ENCODE measurements around the gene MCUB.
"Not testable (repeated sequence)": the region's sequence is repeated elsewhere in the genome, so short reads cannot be mapped to it uniquely, and the experiment has no call there.

Gene MCUB, protein sequence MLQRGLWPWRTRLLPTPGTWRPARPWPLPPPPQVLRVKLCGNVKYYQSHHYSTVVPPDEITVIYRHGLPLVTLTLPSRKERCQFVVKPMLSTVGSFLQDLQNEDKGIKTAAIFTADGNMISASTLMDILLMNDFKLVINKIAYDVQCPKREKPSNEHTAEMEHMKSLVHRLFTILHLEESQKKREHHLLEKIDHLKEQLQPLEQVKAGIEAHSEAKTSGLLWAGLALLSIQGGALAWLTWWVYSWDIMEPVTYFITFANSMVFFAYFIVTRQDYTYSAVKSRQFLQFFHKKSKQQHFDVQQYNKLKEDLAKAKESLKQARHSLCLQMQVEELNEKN

GRCh38 chr4:109559983-109560686, at the start of gene MCUB:
MCUB (plus strand) TSS chr4:109560246; CDS start chr4:109560338, 92 bp downstream.
- DNase-seq (ENCODE audit: low read depth in 2 of 2): peak; percentile 84 to 87

DNA sequence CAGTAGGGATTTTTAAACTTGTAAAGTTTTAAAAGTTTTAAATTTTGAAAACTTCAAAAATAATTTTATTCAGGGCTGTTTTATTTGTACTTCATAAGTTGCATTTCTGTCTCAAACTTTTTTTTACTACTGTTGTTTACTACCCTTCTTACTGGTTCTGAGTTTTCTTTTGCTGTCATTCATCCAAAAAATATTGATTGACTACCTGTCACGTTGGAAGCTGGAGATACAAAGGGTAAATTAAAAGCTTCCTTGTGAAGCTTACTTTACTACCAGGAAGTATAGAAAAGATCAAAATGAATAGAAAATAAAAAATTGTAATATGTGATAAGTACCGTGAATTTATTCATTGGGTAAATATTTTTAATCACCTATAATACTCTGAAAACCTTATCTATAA, 49.4 kb upstream of the MCUB start:
- DNase-seq (ENCODE audit: low read depth in 2 of 2): no peak

DNA sequence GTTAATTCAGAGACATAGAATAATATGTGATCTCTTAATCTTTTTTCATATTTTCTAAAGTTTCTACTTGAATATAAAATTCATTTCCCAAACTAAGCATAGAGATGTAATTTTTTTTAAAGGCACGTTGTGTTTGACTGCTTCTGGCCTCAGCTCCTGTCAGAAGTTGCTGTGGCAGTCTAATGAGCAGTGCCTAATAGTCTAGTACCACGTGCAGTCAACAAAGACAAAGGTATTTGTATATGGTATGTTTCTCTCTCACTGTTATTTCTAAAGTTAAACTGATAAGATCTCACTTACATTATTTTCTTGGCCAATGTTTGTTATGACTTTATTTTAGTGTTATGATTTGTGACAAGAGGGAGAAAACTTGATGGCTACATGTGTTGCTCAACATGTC, 48.6 kb upstream of the MCUB start:
- no peak for DNase-seq (ENCODE audit: low read depth in 2 of 2)

- DNase-seq (ENCODE audit: low read depth in 2 of 2): not testable (repeated sequence)
Measured at GRCh38 chr4:109513368-109513767, 46.7 kb upstream of the MCUB start.

DNA sequence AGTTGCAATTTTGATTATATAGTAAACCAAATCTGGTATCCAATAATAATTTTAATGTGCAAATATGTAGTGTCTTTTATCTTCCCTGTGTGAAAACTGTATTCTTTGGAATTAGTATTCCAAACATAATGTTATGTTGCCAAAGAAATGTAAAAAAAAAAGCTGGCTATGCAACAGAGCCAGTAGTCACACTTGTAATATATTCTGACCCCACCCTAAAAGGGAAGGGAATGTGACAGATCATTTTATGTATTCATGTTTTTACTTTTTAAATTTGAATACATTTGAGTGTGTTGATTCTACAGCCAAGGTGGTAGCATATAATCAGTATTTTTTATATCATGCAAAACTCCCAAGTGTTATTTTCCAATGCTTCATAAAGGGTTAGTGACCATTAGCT, 27.9 kb upstream of the MCUB start:
- no peak for DNase-seq (ENCODE audit: low read depth in 2 of 2)

DNA sequence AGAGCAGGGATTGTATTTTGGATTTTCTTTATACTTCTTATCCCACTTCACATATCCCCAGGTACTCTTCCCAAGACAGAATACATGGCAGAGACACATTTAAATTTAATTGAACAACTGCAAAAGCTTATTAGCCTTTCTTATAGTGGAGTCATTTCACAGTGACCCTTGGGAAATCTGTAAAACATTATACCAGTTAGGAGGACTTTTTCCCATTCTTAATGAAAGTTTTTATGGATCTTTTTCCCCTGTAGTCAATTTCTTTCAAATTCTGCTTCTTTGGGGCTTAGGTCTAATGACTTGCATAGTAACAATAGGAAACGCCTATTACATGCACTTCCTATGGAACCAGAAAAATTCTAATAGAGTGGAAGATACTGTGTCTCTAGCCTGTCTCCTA, 14.6 kb upstream of the MCUB start:
- no peak for DNase-seq (ENCODE audit: low read depth in 2 of 2)

DNA sequence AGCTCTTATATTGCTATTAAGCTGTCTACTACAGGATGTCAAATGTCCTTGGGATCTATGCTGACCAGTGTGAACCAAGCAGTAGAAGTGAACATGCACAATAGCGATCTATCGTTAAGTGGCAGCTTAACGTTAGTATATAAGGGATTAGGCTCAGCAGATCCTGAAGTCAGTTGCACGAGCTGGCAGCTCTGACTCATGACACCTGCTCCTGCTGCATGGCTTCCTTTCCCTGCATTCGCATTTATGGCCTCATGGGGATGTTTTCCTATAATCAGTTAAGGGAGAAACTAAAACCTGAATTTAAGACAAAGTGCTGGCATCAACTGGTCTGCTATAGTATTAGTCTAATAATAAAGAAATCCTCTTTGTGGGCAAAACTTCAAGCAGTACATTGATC, 12.7 kb upstream of the MCUB start:
- no peak for DNase-seq (ENCODE audit: low read depth in 2 of 2)

- DNase-seq (ENCODE audit: low read depth in 2 of 2): no peak
Measured at GRCh38 chr4:109548655-109549054, 11.4 kb upstream of the MCUB start.

GRCh38 chr4:109552237-109552636, 7.8 kb upstream of the MCUB start:
- no peak for DNase-seq (ENCODE audit: low read depth in 2 of 2)

GRCh38 chr4:109553130-109553529, 6.9 kb upstream of the MCUB start:
- DNase-seq (ENCODE audit: low read depth in 2 of 2): no peak

GRCh38 chr4:109554971-109555370, 5.1 kb upstream of the MCUB start:
- DNase-seq (ENCODE audit: low read depth in 2 of 2): no peak

DNA sequence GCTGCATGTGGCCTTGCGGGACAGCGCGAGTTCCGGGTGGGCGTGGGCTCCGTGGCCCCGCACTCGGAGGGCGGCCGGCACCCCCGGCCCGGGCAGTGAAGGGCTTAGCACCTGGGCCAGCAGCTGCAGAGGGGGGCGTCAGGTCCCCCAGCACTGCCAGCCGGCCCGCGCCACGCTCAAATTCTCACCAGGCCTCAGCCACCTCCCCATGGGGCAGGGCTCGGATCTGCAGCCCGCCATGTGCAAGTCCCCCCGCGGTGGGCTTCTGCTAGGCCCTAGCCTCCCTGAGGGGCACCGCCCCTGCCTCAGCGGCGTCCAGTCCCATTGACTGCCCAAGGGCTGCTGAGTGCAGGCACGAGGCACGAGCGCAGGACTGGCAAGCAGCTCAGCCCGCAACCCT, 2.6 kb upstream of the MCUB start:
- DNase-seq (ENCODE audit: low read depth in 2 of 2): no peak

GRCh38 chr4:109558095-109558494, 2.0 kb upstream of the MCUB start:
- not testable (repeated sequence) for DNase-seq (ENCODE audit: low read depth in 2 of 2)

- DNase-seq (ENCODE audit: low read depth in 2 of 2): peak; percentile 13 to 24
Measured at GRCh38 chr4:109559625-109559982, 442 bp upstream of the MCUB start.

DNA sequence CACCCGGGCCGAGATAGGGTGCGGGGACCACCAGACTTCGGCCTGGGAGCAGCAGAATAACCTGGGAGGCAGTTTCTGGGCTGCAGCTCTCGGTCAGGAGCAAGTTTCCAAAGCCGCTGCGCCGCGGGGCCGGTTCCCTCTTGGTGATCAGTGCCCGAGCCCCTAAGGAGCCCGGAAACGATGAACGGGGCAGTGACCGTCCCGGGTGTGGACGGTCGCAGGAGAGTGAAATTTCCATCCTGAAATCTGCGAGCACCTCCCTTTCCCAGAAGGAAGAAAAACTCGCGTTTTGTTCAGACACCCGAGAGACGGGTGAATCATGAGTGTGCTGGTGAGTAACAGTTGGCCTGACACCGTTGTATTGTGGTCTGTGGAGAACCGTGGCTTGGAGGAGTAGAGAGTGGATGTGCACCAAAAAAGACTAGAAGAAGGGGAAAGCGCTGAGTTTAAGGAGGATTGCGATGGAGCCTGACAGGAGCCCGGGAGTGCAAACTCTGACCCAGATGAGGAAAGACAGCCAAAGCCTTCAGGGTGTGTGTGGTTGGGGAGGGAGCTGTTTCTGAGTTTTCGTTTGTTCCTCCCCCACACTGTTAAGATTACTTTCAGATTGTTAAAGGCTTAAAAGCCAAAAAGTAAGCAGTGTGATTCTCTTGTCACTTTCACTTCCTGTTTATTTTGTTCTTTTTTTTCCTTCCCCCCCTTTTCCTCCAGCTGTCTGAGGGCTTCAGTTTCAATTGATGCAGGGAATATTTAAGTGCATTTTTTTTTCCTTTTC, 828 bp downstream of the MCUB start:
- DNase-seq (ENCODE audit: low read depth in 2 of 2): peak; percentile 30 to 40

DNA sequence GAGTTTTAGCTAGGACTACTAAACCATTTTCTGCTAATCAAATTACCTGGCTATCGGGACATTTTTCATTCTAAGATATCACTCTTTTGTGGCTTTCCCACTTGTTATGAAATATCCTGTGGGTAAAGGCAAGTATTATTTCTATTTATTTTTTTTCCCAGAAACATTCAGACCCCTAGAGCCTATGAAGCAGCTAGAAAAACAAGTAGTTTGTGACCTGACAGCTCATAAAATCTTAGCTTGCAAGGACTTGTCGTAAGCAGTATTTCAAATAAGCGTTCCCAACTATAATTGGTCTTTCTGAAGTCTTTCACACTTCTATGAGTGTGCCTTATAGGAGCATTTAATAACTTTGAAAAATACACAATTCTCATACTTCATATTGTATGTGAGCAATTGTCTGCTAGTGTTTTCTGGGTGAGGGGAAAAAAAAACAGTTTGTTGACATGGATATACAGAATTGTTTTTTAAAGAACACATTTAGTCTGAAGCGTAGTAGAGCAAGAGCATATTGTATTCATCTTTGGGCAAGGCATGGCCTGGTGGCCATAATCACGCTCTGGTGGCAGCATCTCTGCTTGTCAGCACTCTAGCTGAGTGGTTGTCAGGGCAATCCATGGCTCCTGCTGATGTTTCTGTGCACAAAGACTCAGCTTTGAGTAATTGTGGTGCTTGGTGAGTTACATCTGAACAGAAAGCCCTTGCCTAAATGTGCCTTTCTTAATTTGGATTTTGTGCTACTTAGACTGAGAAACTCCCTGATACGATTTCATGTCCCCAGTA, 2.6 kb downstream of the MCUB start:
- DNase-seq (ENCODE audit: low read depth in 2 of 2): no peak

- DNase-seq (ENCODE audit: low read depth in 2 of 2): no peak
Measured at GRCh38 chr4:109571494-109571893, 11.4 kb downstream of the MCUB start.

DNA sequence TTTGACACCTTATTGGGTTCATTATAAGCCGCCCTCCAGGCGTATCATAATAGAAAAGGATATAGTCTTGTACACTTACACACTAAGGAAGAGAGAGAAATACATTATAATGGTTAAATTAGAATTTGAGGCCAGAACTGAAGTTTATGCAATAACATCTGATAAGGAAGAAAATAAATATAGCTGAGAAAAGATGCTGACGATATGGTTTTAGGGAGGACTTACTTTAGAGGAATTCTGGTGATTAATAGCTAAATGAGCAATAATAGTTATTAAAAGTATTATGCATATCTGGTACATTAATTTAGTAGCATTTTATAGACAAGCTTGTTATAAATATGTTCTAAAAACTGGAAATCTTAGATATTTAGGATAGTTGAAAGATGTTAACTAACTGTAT, 12.1 kb downstream of the MCUB start:
- DNase-seq (ENCODE audit: low read depth in 2 of 2): no peak

DNA sequence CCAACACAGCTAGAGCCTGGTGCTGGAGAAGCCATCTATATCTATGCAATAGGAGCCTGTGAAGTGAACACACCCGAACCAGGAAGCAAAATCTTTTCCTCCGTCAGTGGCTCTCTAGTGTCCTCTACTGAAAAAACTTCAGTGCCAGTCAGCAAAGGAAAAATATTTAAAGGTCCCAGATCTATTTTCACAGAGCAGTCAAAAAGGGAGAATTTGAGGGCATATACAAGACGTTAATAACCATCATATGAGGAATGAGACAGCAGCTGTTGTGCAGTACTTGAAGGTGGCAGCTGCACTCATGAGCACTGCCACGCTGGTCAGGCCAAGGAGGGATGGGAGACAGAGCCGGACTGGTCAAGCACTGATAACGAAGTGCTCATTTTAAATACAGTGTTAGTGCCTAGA, 14.4 kb downstream of the MCUB start:
- no peak for DNase-seq (ENCODE audit: low read depth in 2 of 2)

DNA sequence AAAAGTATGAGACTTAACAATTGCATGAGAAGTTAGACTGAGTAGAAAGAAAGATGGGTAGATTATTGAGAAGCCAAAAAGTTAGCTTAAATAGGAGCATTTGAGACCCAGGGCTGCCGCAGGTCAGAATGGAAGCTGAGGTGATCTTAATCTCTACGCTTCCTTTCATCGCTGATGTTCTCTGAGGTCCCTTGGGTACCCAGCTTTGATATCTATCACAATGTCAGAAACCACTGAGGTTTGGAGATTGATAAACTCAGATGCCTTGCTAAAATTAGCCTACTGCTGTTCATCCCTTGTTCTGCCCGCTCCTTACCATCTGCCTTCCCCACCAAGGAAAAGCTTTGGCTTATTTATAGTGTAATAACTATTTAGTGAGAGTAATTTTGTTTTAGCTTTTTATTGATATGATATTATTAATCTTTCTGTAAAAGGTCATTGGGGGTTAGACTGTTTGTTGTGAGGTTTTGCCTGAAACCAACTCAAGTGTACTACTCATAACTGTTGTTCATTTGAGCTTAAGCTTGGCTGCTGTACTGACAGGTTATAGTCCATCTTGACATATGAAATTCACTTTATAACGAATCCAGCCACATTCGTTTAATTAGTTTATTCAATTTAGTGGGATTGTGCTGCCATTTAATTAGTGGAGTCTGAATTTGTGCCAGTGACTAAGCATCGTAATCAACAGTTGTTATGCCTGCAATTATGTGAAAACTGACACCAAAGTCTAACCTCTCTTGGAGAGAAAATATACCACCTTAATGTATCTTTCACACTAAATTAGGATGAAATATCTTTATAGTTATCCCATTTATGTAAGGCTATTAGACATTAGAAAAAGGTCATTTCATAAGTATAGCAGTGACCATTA, 15.1 kb downstream of the MCUB start:
- DNase-seq (ENCODE audit: low read depth in 2 of 2): no peak

DNA sequence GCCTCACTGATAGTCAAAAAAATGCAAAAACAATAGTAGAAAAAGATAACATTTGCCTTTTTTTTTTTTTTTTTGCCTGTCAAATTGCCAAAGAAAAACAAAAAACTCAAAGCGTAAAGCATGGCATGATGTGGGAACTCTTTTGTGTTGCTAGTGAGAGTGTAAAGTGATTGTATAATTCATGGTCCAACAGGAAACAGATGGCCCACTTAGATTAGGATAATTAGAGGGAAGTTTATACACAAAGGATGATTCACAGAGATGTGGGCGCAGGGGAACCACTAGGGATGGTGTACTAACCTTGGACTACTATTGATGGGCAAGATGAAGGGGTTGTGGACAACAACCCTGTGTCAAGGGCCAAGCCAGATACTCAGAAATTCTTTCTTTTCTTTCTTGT, 16.4 kb downstream of the MCUB start:
- DNase-seq (ENCODE audit: low read depth in 2 of 2): no peak
